Urinary bladder (tissue), 4 donors: ENCODE measurements around the gene FAM186B. TPM values are rescaled to one million over a fixed set of nuclear protein-coding genes. Genes with fewer than 3 reads are reported as not detected.

ENCODE experiments used
- DNase-seq: peaks from one replicate; pipeline ENCODE4 v3.0.0-alpha.2; 2015; ENCODE audit errors: extremely low spot score
- H3K27ac ChIP-seq: one replicate; pipeline ENCODE4 v1.5.1; 2013; ENCODE audit warnings: low read depth, mild to moderate bottlenecking, moderate library complexity
- H3K36me3 ChIP-seq: one replicate; pipeline ENCODE4 v1.6.1; 2013; ENCODE audit warnings: mild to moderate bottlenecking, moderate library complexity; ENCODE audit not compliant: insufficient read depth
- H3K4me1 ChIP-seq: one replicate; pipeline ENCODE4 v1.6.1; 2013; ENCODE audit warnings: mild to moderate bottlenecking, moderate library complexity; ENCODE audit not compliant: insufficient read depth
- H3K4me3 ChIP-seq: one replicate; pipeline ENCODE4 v1.5.1; 2013; ENCODE audit warnings: low read depth, low read length
- WGBS: extraction: QIAGEN DNeasy Blood & Tissue Kit; methylation state at CpG from one replicate; pipeline ENCODE4 v1.1.7; 2013; 5-methylcytosine and 5-hydroxymethylcytosine counted together
- polyA plus RNA-seq: library from polyadenylated mRNA; stranded (reverse); fragments of 200-250 nt; gene quantifications from one replicate; pipeline ENCODE4 v1.2.3, GENCODE V29; 2013
- small RNA-seq: library from RNA; depleted of rRNA; stranded (forward); fragments of <200 nt; gene quantifications from one replicate; pipeline ENCODE3, GENCODE V24; 2014
- total RNA-seq: library from RNA; depleted of rRNA; stranded (reverse); fragments of >200 nt; gene quantifications from one replicate; pipeline ENCODE4 v1.2.3, GENCODE V29; 2014
- donor health status: healthy with polysubstance abuse.
- donor health status: healthy.

The FAM186B gene
- total and polyA plus RNA-seq, 2 donors, result 0.16 to 0.25 TPM

DNA sequence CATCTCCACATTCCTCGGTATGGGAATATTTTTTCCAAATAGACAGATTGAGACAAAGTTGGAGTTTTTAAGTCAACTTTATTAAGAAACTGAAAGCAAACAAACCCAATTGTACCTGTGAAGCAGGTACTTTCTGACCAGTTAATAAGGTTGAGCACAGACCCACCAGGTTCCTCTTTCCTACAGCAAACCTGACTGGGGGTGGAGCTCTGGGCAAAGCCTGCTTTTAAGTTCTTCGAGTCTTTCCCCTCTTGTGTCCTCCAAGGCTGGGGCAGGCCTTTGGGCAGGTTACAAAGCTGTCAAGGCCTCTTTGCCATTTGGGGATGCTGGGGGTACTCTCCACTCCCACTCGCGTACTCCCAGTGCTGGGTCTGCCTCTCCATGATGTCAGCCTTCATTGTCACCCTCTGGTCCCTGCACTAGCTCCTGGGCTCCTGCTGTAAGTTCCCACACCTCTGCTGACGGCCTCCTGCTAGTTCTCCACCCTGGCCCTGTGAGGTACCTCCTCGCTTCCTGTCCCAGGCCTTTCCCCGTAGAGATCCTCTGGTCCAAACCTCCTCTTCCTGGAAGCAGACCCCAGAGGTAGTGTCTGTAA, 63.4 kb downstream of the FAM186B start:
- no peak overlapping the region for H3K27ac ChIP-seq
- DNase-seq, result no peak
- WGBS, result 83% methylated on average over 7 of the region's 7 CpGs
- H3K4me3 ChIP-seq, result no peak overlapping the region
- no peaks in the 10 kb centered on the region for H3K36me3 ChIP-seq
- no peaks in the 10 kb centered on the region for H3K4me1 ChIP-seq

DNA sequence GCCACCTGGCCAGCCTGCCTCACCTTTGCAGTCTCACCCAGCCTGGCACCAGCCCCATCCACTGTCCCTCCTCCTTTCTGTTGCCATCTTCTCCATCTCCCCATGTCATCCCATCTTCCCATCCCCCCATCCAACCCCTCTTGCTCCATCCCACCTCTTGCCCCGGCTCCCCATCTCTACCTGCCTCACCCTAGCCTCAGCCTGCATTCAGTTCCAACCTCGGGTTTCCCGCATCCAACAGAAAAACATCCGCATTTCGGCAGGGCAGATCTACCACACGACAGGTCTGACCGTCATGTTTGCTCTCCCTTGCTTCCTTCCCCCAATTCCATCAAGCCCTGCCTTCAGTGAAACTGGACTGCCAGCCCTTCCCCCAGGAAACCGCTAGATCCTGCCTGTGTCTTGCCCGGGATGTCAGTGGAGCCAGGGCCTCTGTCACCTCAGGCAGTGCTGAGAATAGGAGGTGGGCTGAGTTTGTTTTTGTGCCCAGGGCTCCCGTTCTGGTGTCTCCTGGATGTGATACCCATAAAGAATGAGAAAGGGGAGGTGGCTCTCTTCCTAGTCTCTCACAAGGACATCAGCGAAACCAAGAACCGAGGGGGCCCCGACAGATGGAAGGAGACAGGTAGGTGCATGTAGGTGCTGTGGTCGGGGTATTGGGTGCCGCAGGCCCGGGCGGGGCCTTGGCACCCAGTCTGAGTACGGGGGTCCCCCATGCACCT, 64.1 kb downstream of the FAM186B start:
- Histone ChIP-seq H3K4me3 (no peak overlapping the region), H3K36me3 (no peaks in the 10 kb centered on the region), H3K4me1 (no peaks in the 10 kb centered on the region), H3K27ac (no peak overlapping the region)
- WGBS, result 87% methylated on average over 18 of the region's 18 CpGs
- no peak for DNase-seq

- Histone ChIP-seq H3K4me3 (no peak overlapping the region), H3K27ac (no peak overlapping the region), H3K4me1 (no peaks in the 10 kb centered on the region), H3K36me3 (no peaks in the 10 kb centered on the region)
- DNase-seq, result no peak
- 79% methylated on average over 21 of the region's 21 CpGs for WGBS
Measured at GRCh38 chr12:49540229-49541139, 65.0 kb downstream of the FAM186B start.

DNA sequence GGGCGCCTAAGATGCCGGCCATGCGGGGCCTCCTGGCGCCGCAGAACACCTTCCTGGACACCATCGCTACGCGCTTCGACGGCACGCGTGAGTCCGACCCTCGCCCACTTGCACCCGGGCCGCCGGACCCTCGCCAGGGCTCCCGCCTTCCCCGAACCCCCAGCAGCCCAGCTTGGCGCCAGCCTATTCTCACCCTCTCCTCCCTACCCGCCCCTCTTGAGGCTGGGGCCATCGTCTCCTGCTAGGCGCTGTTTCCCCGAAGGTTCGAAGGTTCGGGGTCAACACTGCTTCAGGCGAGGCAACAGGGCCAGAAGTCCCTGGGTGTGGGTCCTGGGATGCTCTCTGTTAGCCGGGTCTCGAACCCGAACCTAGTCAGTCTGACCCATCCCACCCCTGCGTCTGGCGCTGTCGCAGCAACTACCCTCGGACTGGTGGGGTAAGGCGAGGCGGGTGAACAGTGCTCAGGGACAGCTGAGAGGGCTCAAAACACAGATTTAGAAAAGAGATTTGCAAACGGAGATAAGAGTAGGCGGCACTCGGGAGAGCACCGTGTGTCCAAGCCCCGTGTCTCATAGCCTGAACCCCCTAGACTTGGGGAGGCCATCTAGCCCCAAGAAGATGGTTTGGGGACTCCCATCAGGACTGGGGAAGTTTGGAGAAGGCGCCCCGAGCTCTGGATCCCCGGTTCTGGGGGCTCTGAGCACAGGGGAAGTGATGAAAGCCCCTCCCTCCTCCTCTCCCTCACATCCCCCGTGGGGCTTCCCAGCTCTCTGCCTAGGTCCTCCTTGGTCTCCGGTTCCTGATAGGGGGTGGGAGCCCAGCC, 65.8 kb downstream of the FAM186B start:
- H3K4me3 ChIP-seq, result peak overlapping the region; percentile 53
- H3K4me1 ChIP-seq, result no peaks in the 10 kb centered on the region
- no peak for DNase-seq
- 10% methylated on average over 47 of the region's 47 CpGs for WGBS
- no peaks in the 10 kb centered on the region for H3K36me3 ChIP-seq
- H3K27ac ChIP-seq, result no peak overlapping the region

- under 1% methylated on average over 107 of the region's 107 CpGs for WGBS
Measured at GRCh38 chr12:49538510-49539403, 66.7 kb downstream of the FAM186B start, which contains the start of gene KCNH3. Gene KCNH3 (plus strand): TSS chr12:49539030. CDS start chr12:49539417, 387 bp downstream.

GRCh38 chr12:49537752-49538509, 67.5 kb downstream of the FAM186B start:
- no peaks in the 10 kb centered on the region for H3K4me1 ChIP-seq
- H3K27ac ChIP-seq, result no peak overlapping the region
- no peak for DNase-seq
- H3K4me3 ChIP-seq, result peak overlapping the region; percentile 53
- no peaks in the 10 kb centered on the region for H3K36me3 ChIP-seq
- WGBS, result under 1% methylated on average over 61 of the region's 61 CpGs

More at GRCh38 chr12:49538510-49539403, 66.7 kb downstream of the FAM186B start, which contains the start of gene KCNH3:
- Histone ChIP-seq H3K4me3 (peak within 1 kb of the TSS; percentile 53), H3K27ac (no peak within 1 kb of the TSS), H3K36me3 (no peaks in the 10 kb centered on the region), H3K4me1 (no peaks in the 10 kb centered on the region)
- DNase-seq, result peak; percentile 17

Small RNA genes within 50 kb of the gene (small RNA-seq; reads per million reads assigned to genes)
- gene HIGD1AP9 (not detected), gene POLR2KP1 (not detected), gene RNU6-834P (not detected)

Other genes starting within 250 kb of the FAM186B start
- gene SPATS2, start 238.2 kb downstream of the FAM186B start, total RNA-seq, result 52.8 TPM
- gene SPATS2, start 238.2 kb downstream of the FAM186B start, polyA plus RNA-seq, result 11.5 TPM
- 0.58 TPM for gene KCNH3, start 66.6 kb downstream of the FAM186B start, total RNA-seq
- 0.28 TPM for gene KCNH3, start 66.6 kb downstream of the FAM186B start, polyA plus RNA-seq
- gene MCRS1, start 37.5 kb downstream of the FAM186B start, total RNA-seq, result 23.0 TPM
- 48.3 TPM for gene MCRS1, start 37.5 kb downstream of the FAM186B start, polyA plus RNA-seq
- 12.2 TPM for gene PRPF40B, start 17.9 kb upstream of the FAM186B start, total RNA-seq
- gene PRPF40B, start 17.9 kb upstream of the FAM186B start, polyA plus RNA-seq, result 24.8 TPM
- gene FMNL3, start 101.8 kb upstream of the FAM186B start, total RNA-seq, result 28.9 TPM
- gene FMNL3, start 101.8 kb upstream of the FAM186B start, polyA plus RNA-seq, result 8.1 TPM
- 395 TPM for gene TMBIM6, start 135.9 kb upstream of the FAM186B start, total RNA-seq
- 305 TPM for gene TMBIM6, start 135.9 kb upstream of the FAM186B start, polyA plus RNA-seq
- 13.3 TPM for gene NCKAP5L, start 222.8 kb upstream of the FAM186B start, total RNA-seq
- gene NCKAP5L, start 222.8 kb upstream of the FAM186B start, polyA plus RNA-seq, result 14.1 TPM
- gene BCDIN3D, start 237.5 kb upstream of the FAM186B start, total RNA-seq, result 5.8 TPM
- gene BCDIN3D, start 237.5 kb upstream of the FAM186B start, polyA plus RNA-seq, result 4.4 TPM